WI38 (cell line): ENCODE results near the gene ADAM22.
A peak's percentile ranks its signal among the peaks of the same experiment; 100 is the strongest.

Source experiments
- H3K4me3 ChIP-seq: 2 replicates; pipeline ENCODE4 v1.5.1; 2011; ENCODE audit warnings: low read depth, mild to moderate bottlenecking, control low read depth, low read length
- TF ChIP-seq, protein P1 (sequence below): IDR thresholded peaks from 2 replicates; pipeline ENCODE4 v1.5.1; 2012; ENCODE audit warnings: low read depth, mild to moderate bottlenecking, control low read depth, low read length

ADAM22 gene

GRCh38 chr7:88172842-88173241 is 238.8 kb downstream of the ADAM22 start:
- 0 out of 2 replicates have a peak overlapping the region, but pooled peaks have one; percentile 8 for H3K4me3 ChIP-seq
- TF ChIP-seq, protein P1, sequence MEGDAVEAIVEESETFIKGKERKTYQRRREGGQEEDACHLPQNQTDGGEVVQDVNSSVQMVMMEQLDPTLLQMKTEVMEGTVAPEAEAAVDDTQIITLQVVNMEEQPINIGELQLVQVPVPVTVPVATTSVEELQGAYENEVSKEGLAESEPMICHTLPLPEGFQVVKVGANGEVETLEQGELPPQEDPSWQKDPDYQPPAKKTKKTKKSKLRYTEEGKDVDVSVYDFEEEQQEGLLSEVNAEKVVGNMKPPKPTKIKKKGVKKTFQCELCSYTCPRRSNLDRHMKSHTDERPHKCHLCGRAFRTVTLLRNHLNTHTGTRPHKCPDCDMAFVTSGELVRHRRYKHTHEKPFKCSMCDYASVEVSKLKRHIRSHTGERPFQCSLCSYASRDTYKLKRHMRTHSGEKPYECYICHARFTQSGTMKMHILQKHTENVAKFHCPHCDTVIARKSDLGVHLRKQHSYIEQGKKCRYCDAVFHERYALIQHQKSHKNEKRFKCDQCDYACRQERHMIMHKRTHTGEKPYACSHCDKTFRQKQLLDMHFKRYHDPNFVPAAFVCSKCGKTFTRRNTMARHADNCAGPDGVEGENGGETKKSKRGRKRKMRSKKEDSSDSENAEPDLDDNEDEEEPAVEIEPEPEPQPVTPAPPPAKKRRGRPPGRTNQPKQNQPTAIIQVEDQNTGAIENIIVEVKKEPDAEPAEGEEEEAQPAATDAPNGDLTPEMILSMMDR = no peak

- TF ChIP-seq, protein P1 = no peak
- no peak overlapping the region for H3K4me3 ChIP-seq
These were observed 242.1 kb downstream of the ADAM22 start for GRCh38 chr7:88176190-88176589.

DNA sequence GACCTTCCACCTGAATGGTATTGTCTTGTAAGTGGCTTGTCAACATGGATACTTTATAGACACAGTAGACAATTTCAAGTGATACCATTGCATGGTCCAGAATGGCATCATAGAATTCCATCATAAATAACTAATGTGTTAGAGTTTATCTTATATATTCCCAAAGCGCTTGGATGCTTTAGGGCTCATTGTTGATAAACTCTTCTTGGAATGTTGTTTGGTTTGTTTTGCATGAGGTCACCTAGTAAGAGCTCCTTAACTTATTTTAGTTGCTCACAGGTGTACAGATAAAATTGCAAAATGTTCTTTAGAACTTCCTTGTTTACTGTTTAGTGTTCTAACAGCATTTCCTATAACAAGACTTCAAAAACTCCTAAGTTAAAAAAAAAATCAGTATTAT is 249.0 kb downstream of the ADAM22 start:
- H3K4me3 ChIP-seq = no peak overlapping the region
- TF ChIP-seq, protein P1 = no peak

GRCh38 chr7:88184848-88185304 is 250.8 kb downstream of the ADAM22 start:
- TF ChIP-seq, protein P1 = no peak

GRCh38 chr7:88185650-88186049 is 251.6 kb downstream of the ADAM22 start:
- TF ChIP-seq, protein P1 = no peak

More at GRCh38 chr7:88184848-88185304, 250.8 kb downstream of the ADAM22 start:
- no peak overlapping the region for H3K4me3 ChIP-seq

GRCh38 chr7:88191911-88192310 is 257.9 kb downstream of the ADAM22 start:
- TF ChIP-seq, protein P1 = no peak
- no peak overlapping the region for H3K4me3 ChIP-seq

More at GRCh38 chr7:88185650-88186049, 251.6 kb downstream of the ADAM22 start:
- H3K4me3 ChIP-seq = no peak overlapping the region

DNA sequence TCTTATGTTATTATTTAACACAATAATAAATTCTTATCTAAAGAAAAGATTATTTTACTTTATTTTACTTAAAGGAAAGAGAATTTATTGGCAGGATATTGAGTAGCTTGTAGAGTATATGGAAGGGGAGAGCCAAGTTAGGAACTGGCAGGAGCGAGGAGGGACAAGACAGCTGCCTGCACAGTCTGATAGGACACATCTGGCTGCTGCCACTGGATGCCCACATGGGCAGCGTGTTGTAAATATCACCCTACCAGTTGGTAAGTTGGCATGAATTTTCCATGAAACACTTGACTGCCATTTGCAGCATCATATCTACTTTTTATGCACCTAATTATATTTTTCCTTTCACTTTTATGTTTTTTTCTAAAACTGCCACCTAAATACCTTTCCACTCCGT is 266.2 kb downstream of the ADAM22 start:
- no peak overlapping the region for H3K4me3 ChIP-seq
- TF ChIP-seq, protein P1 = no peak
